Fibroblast of mammary gland (primary cell): ENCODE results near the gene FKBP14.
"Not testable (repeated sequence)": the region's sequence is repeated elsewhere in the genome, so short reads cannot be mapped to it uniquely, and the experiment has no call there.

Experiments
- DNase-seq: peaks from one replicate; pipeline ENCODE4 v3.0.0-alpha.2; 2010; ENCODE audit warnings: low read depth
- H3K4me3 ChIP-seq: 2 replicates; pipeline ENCODE4 v1.5.1; 2011; ENCODE audit warnings: low read depth, mild to moderate bottlenecking, low read length, moderate library complexity; ENCODE audit not compliant: control insufficient read depth
- TF ChIP-seq, protein P1 (sequence below): conservative IDR thresholded peaks from 2 replicates; pipeline ENCODE4 v1.5.1; 2011; ENCODE audit warnings: low read depth, low read length, inconsistent platforms; ENCODE audit not compliant: control insufficient read depth, insufficient read depth

Gene FKBP14

DNA sequence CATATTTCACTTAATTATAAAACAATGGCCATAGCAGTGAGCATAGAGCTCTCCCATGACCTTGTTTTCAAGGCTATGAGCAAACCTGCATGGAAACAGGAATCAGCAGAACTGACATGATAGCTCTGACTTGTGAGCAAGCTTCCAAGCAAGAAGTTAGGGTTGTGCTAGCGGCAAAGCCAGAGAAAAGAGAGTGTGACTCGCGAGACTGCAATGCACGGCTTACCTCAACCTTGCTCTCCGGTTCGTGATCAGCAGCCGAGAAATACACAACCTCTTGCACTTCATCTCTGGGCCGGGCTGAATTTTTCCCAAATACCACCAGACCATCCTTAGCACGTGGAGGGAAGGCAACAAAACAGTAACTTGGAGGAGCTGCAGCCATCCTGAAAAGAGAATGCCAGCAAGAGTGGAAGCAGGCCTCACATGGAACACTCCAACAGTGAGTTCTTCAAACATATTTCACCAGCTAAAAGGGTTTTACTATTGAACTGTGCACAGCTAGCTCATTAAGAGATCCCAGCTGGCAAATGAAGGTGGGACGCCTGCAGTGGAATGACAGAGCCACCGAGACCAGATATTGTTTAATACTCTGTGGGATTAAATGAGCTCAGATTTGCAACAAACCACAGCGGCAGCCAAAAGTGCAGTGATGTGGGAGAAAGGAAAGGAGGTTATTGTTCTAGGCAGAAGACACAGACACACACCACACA lies 57.7 kb downstream of the FKBP14 start:
- no peak overlapping the region for H3K4me3 ChIP-seq
- TF ChIP-seq, protein P1, sequence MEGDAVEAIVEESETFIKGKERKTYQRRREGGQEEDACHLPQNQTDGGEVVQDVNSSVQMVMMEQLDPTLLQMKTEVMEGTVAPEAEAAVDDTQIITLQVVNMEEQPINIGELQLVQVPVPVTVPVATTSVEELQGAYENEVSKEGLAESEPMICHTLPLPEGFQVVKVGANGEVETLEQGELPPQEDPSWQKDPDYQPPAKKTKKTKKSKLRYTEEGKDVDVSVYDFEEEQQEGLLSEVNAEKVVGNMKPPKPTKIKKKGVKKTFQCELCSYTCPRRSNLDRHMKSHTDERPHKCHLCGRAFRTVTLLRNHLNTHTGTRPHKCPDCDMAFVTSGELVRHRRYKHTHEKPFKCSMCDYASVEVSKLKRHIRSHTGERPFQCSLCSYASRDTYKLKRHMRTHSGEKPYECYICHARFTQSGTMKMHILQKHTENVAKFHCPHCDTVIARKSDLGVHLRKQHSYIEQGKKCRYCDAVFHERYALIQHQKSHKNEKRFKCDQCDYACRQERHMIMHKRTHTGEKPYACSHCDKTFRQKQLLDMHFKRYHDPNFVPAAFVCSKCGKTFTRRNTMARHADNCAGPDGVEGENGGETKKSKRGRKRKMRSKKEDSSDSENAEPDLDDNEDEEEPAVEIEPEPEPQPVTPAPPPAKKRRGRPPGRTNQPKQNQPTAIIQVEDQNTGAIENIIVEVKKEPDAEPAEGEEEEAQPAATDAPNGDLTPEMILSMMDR, result no peak
- DNase-seq, result peak; percentile 62

DNA sequence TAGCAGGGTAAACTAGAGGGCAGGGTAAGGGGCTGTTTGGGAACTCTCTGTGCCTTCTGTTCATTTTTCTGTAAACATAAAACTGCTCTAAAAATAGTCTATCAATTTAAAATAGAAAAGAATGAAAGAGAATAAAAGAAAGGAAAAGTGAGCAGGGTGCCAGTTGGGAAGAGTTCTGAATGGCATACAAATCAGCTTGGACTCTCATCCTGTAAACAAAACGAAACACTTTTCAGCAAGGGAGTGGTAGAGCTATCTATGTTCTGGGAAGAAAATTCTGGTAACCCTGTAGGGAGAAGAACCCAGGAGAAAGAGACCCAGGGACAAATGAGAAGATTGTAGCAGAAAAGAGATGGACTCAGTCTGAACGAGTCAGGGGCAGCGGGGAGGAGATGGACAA lies 61.5 kb downstream of the FKBP14 start:
- TF ChIP-seq, protein P1, result no peak
- no peak for DNase-seq
- no peak overlapping the region for H3K4me3 ChIP-seq

- DNase-seq, result no peak
- TF ChIP-seq, protein P1, result no peak
- H3K4me3 ChIP-seq, result no peak overlapping the region
Observed at GRCh38 chr7:29962035-29962434, 64.5 kb downstream of the FKBP14 start.

- DNase-seq, H3K4me3 ChIP-seq: not testable (repeated sequence)
Observed at GRCh38 chr7:29961611-29962010, 64.9 kb downstream of the FKBP14 start.
